ENCODE measurements around the gene NR2F6. TPM values are rescaled to one million over a fixed set of nuclear protein-coding genes. Genes with fewer than 3 reads are reported as not detected.
A peak's percentile ranks its signal among the peaks of the same experiment; 100 is the strongest.

NR2F6 gene
- total RNA-seq, 1 experiment from 2014 or later = 134 TPM

- Histone ChIP-seq H3K27ac (ENCODE audit: insufficient read length, low read depth, low read length) (no peak overlapping the region), H3K79me2 (ENCODE audit: insufficient read depth, low read length) (peaks cover 21% of the 10 kb centered on the region), H3K4me2 (ENCODE audit: insufficient read depth, insufficient read length, low read length) (no peak overlapping the region), H2BK12ac (ENCODE audit: insufficient read length, low read depth, low read length) (no peak overlapping the region), H2BK20ac (ENCODE audit: low read depth, low read length, poor library complexity, severe bottlenecking) (no peak overlapping the region), H3K23ac (ENCODE audit: insufficient read length, low read depth, low read length) (no peak overlapping the region), H3K27me3 (ENCODE audit: insufficient read depth, low read length) (no peaks in the 10 kb centered on the region), H3K79me1 (ENCODE audit: insufficient read depth, low read depth, low read length, poor library complexity, severe bottlenecking) (peaks cover 6% of the 10 kb centered on the region), H2AFZ (ENCODE audit: low read length) (no peak overlapping the region), H4K5ac (ENCODE audit: insufficient read length, low read depth, low read length) (no peak overlapping the region), H3K18ac (ENCODE audit: insufficient read length, low read depth, low read length) (no peak overlapping the region), H3K56ac (ENCODE audit: insufficient read length, low read depth, low read length) (no peak overlapping the region), H4K91ac (ENCODE audit: insufficient read length, low read depth, low read length) (no peak overlapping the region), H3K9me3 (ENCODE audit: control insufficient read depth, low read depth, low read length) (no peaks in the 10 kb centered on the region), H2BK5ac (ENCODE audit: insufficient read length, low read length) (no peak overlapping the region), H3K9ac (ENCODE audit: extremely low read depth, insufficient read length, low read length) (no peak overlapping the region), H4K8ac (replicated peaks; ENCODE audit: insufficient read length, low read depth, low read length) (no peak overlapping the region), H3K4ac (ENCODE audit: low read depth, low read length) (no peak overlapping the region), H4K20me1 (ENCODE audit: control insufficient read depth, insufficient read depth, insufficient read length) (no peaks in the 10 kb centered on the region), H2AK5ac (ENCODE audit: insufficient read length, low read length) (no peak overlapping the region), H2BK15ac (ENCODE audit: low read depth, low read length) (no peak overlapping the region), H2BK120ac (ENCODE audit: low read depth, low read length, poor library complexity, severe bottlenecking) (no peak overlapping the region), H3K4me1 (ENCODE audit: insufficient read depth, low read length) (no peaks in the 10 kb centered on the region; the same call in 1 of the 2 replicates), H3T11ph (ENCODE audit: low read length) (no peak overlapping the region), H3K14ac (ENCODE audit: insufficient read depth, low read length) (no peak overlapping the region), H3K23me2 (ENCODE audit: insufficient read length, low read depth, low read length, poor library complexity, severe bottlenecking) (peaks cover 6% of the 10 kb centered on the region)
- peak overlapping the region in 1 of 2 experiments; percentile 59; a peak in 2 of 5 replicates for H3K4me3 Mint-ChIP-seq
- no peak for TF ChIP-seq CTCF (conservative IDR thresholded peaks at IDR 0.05)
- H3K27me3 Mint-ChIP-seq (ENCODE audit: low read depth) = peaks cover 2% of the 10 kb centered on the region; the same call in 1 of the 2 replicates
- peaks cover 32 to 33% of the 10 kb centered on the region in 2 experiments for H3K4me1 Mint-ChIP-seq
- no CpG with 5 or more reads among the region's 13 CpGs for WGBS (ENCODE audit: extremely low coverage, insufficient read length, low lambda C conversion rate)
- DNase-seq = no peak
- no peaks in the 10 kb centered on the region; a peak in 1 of 5 replicates for H3K9me3 Mint-ChIP-seq
- H3K27ac Mint-ChIP-seq = peak overlapping the region in 1 of 3 experiments; percentile 54; a peak in 1 of 7 replicates
- H3K36me3 Mint-ChIP-seq (ENCODE audit: insufficient read depth in 1 of 3, low read depth in 3 of 3) = peaks cover 9 to 55% (median 41%) of the 10 kb centered on the region in 3 experiments; a peak in 6 of 7 replicates
Measured at GRCh38 chr19:17237747-17238706, 7.7 kb downstream of the NR2F6 start.

Data from H9 (cell line).